Right lobe of liver (tissue), 6 donors: ENCODE measurements around the gene SENP2. TPM values are rescaled to one million over a fixed set of nuclear protein-coding genes. Genes with fewer than 3 reads are reported as not detected.
A peak's percentile ranks its signal among the peaks of the same experiment; 100 is the strongest.

Source experiments
- ATAC-seq, 4 donors: fragments of 200-7000 bp; cut with Tn5 transposase; one replicate each; pipeline ENCODE4 v1.9.1; 2020; ENCODE audit warnings: mild to moderate bottlenecking in 4 of 4, moderate library complexity in 4 of 4
- DNase-seq, 3 donors: peaks; one replicate each; pipeline ENCODE4 v3.0.0-alpha.2; 2020
- H3K27ac ChIP-seq, 3 donors: fragments of 200-600 bp; one replicate each; pipeline ENCODE4 v1.8.0; 2022
- H3K27me3 ChIP-seq, 2 donors: fragments of 200-600 bp; one replicate each; pipeline ENCODE4 v1.8.0; 2022
- H3K36me3 ChIP-seq, 4 donors: fragments of 200-600 bp; sonication (generic) in 1 of 4; one replicate each; pipeline versions ENCODE4 v1.5.1 to v1.8.0; 2017 to 2022; ENCODE audit warnings: control low read depth in 1 of 4
- H3K4me1 ChIP-seq, 4 donors: fragments of 200-600 bp; sonication (generic) in 1 of 4; one replicate each; pipeline versions ENCODE4 v1.5.1 to v1.8.0; 2017 to 2022; ENCODE audit warnings: control low read depth in 1 of 4
- H3K4me3 ChIP-seq, 3 donors: fragments of 200-600 bp; one replicate each; pipeline ENCODE4 v1.8.0; 2022
- H3K9me3 ChIP-seq, 4 donors: fragments of 200-600 bp; sonication (generic) in 1 of 4; one replicate each; pipeline versions ENCODE4 v1.5.1 to v1.8.0; 2017 to 2022; ENCODE audit warnings: control low read depth in 1 of 4
- POLR2A ChIP-seq: fragments of 450-650 bp; IDR thresholded peaks from one replicate; pipeline ENCODE4 v1.6.1; 2017; ENCODE audit warnings: antibody characterized with exemption, mild to moderate bottlenecking
- WGBS: methylation state at CpG from one replicate; pipeline ENCODE4 v1.1.6; 2018; ENCODE audit warnings: low coverage, low lambda C conversion rate; ENCODE audit not compliant: insufficient coverage; ENCODE audit errors: missing lambda C conversion rate; 5-methylcytosine and 5-hydroxymethylcytosine counted together
- intact Hi-C, 2 donors: fragments of 100-400 bp; cut with DNase I; formaldehyde crosslinking; loops; one replicate each; pipeline versions ENCODE4 v1.11.2 to v1.14.1; 2022
- total RNA-seq, 6 experiments: library from RNA; depleted of rRNA in 2 of 6; stranded (reverse); fragments of >200 nt in 2 of 6; fragmentation: NEBNext Ultra II Directional in 3 of 6; extraction: Animal tissue kit (Norgen Biotek cat#: 25700) in 3 of 6; gene quantifications; one replicate each; pipeline versions ENCODE4 v1.1.0 to v1.2.4, GENCODE V29; 2016 to 2023
- TF ChIP-seq, protein P1 (sequence below), 4 donors: fragments of 200-600 bp in 3 of 4; fragments of 450-650 bp in 1 of 4; IDR thresholded peaks; one replicate each; pipeline versions ENCODE4 v1.5.1 to v1.8.0; 2016 to 2022; ENCODE audit warnings: antibody characterized with exemption in 4 of 4, mild to moderate bottlenecking in 2 of 4
- donor health status: DM: no; HTN: yes; CAD: no.
- donor health status: DM: no; HTN: no; CAD: no.
- donor health status: DM: no; HTN: no; CAD: no.
- donor health status: DM: no; HTN: yes; CAD: no.
- donor health status: DM: no; HTN: yes; CAD: no.

Gene SENP2
- total RNA-seq, 6 experiments from 2014 or later, result 7.8 to 26.8 (median 17.8) TPM

- no peaks in the 10 kb centered on the region for H3K27me3 ChIP-seq
- H3K4me3 ChIP-seq, result no peak overlapping the region
- TF ChIP-seq, protein P1, sequence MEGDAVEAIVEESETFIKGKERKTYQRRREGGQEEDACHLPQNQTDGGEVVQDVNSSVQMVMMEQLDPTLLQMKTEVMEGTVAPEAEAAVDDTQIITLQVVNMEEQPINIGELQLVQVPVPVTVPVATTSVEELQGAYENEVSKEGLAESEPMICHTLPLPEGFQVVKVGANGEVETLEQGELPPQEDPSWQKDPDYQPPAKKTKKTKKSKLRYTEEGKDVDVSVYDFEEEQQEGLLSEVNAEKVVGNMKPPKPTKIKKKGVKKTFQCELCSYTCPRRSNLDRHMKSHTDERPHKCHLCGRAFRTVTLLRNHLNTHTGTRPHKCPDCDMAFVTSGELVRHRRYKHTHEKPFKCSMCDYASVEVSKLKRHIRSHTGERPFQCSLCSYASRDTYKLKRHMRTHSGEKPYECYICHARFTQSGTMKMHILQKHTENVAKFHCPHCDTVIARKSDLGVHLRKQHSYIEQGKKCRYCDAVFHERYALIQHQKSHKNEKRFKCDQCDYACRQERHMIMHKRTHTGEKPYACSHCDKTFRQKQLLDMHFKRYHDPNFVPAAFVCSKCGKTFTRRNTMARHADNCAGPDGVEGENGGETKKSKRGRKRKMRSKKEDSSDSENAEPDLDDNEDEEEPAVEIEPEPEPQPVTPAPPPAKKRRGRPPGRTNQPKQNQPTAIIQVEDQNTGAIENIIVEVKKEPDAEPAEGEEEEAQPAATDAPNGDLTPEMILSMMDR (IDR thresholded peaks at IDR 0.05), result no peak
- no peak for TF ChIP-seq POLR2A
- ATAC-seq (no peak), DNase-seq (no peak)
- H3K4me1 ChIP-seq, result no peaks in the 10 kb centered on the region
- intact Hi-C loops, result no loop called here
- H3K9me3 ChIP-seq, result no peaks in the 10 kb centered on the region
- 80% methylated on average over 2 of the region's 2 CpGs for WGBS
- no peaks in the 10 kb centered on the region for H3K36me3 ChIP-seq
- H3K27ac ChIP-seq, result no peak overlapping the region
These were observed 68.7 kb downstream of the SENP2 start for GRCh38 chr3:185654758-185655145.

DNA sequence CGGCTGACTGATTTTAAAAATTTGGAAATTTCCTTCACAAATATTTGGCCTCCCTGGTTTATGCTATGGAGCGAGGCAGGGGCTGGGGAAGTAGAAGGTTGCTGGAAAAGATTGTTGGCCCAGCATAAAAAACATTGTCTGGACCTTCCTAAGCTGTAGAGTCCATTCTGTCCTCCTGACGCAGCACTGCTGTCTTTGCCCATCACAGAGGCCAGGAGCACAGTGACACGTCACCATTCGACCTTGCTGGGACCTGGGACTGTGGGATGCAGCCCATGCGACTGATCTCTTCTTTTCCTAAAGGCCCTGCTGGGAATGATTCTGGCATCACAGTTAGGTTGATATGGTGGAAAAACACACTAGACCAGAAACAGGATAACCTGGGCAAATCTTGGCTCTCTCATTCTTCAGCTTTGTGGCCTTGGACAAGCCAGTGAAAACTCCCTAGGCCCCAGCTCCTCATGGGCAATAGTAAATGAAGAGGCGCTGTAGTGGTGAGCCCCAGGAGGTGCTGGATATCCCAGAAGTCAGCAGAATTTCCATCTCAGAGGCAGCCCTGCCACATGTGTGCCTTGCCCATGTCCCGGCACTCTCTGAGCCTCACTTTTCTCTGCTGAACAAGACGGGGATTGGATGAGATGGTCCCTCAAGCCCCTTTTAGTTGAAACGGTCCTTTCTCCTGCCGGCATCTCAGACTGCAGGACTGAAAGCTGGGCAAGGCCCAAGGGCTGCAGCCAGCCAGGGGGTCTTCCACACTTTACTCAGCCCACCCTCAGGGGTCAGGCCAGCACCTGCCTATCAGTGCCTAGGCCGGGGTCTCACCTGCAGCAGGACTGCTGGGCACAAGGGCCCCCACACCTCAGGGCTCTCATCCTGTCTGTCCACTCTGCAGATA, 69.6 kb downstream of the SENP2 start:
- no peaks in the 10 kb centered on the region for H3K27me3 ChIP-seq
- TF ChIP-seq, protein P1 (IDR thresholded peaks at IDR 0.05), result no peak
- no peak for TF ChIP-seq POLR2A
- WGBS, result 86% methylated on average over 6 of the region's 12 CpGs
- no peak overlapping the region for H3K27ac ChIP-seq
- no peak overlapping the region for H3K4me3 ChIP-seq
- no peak for DNase-seq
- intact Hi-C loops, result no loop called here
- H3K4me1 ChIP-seq, result peaks cover 0 to 4% (median 2%) of the 10 kb centered on the region in 4 donors
- no peaks in the 10 kb centered on the region for H3K36me3 ChIP-seq
- no peaks in the 10 kb centered on the region for H3K9me3 ChIP-seq
- ATAC-seq, result no peak

DNA sequence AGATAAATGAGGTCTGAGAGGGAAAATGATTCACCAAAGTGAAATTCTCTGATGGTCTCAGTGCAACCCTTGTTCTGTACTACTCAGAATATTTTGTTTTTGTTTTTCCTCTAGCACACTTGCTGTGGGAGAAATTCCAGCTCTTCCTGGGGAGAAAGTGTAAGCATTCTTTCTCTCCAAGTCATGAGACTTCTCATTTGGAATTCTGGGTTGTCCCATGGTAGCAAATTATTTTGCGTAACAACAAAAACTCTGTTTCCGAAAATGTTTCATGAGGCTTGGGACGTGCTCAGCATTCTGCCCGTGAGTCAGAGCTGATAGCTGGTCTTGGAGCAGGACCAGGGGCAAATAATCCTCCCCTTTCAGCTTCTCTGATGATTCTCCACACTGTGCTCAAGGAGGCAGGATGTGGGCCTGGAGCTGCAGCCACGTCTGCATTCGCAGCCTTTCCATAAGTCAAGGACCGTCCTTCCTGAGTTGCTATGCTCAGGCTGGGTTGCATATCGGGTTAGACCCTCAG, 70.3 kb downstream of the SENP2 start:
- TF ChIP-seq, protein P1 (IDR thresholded peaks at IDR 0.05), result no peak
- no peak for TF ChIP-seq POLR2A
- intact Hi-C loops, result no loop called here
- H3K27ac ChIP-seq, result no peak overlapping the region

GRCh38 chr3:185657211-185657610, 71.1 kb downstream of the SENP2 start:
- ATAC-seq, result no peak
- H3K27me3 ChIP-seq, result no peaks in the 10 kb centered on the region
- no peak for DNase-seq
- peaks cover 0 to 4% (median 2%) of the 10 kb centered on the region in 4 donors for H3K4me1 ChIP-seq
- TF ChIP-seq POLR2A, result no peak
- TF ChIP-seq, protein P1 (IDR thresholded peaks at IDR 0.05), result no peak
- H3K4me3 ChIP-seq, result no peak overlapping the region
- H3K9me3 ChIP-seq, result no peaks in the 10 kb centered on the region
- no peaks in the 10 kb centered on the region for H3K36me3 ChIP-seq
- WGBS, result 82% methylated on average over 4 of the region's 12 CpGs
- intact Hi-C loops, result no loop called here
- no peak overlapping the region for H3K27ac ChIP-seq

More for the DNA sequence above, 70.3 kb downstream of the SENP2 start:
- WGBS, result 88% methylated on average over 5 of the region's 8 CpGs
- no peaks in the 10 kb centered on the region for H3K9me3 ChIP-seq
- no peaks in the 10 kb centered on the region for H3K27me3 ChIP-seq
- DNase-seq, result no peak
- no peak overlapping the region for H3K4me3 ChIP-seq
- no peaks in the 10 kb centered on the region for H3K36me3 ChIP-seq
- peaks cover 0 to 4% (median 2%) of the 10 kb centered on the region in 4 donors for H3K4me1 ChIP-seq
- peak in 2 of 4 donors; percentile 26 to 27 for ATAC-seq
